ENCODE results near the gene KIF19.

KIF19 gene

GRCh38 chr17:74289688-74290087 is 36.3 kb upstream of the KIF19 start:
- H3K27ac ChIP-seq (ENCODE audit: low read depth, low read length), result no peak overlapping the region
- no peaks in the 10 kb centered on the region for H3K79me2 ChIP-seq (ENCODE audit: control insufficient read depth, insufficient read depth, low read length, unreplicated experiment)
- no peak overlapping the region for H2AFZ ChIP-seq (ENCODE audit: low read length, unreplicated experiment)
- H3K27me3 ChIP-seq (ENCODE audit: insufficient read depth, low read length), result peaks cover 7% of the 10 kb centered on the region
- H3K4me3 ChIP-seq (ENCODE audit: low read depth, low read length), result no peak overlapping the region
- H3K4me1 ChIP-seq (ENCODE audit: control insufficient read depth, insufficient read depth, low read length, unreplicated experiment), result no peaks in the 10 kb centered on the region
- no peaks in the 10 kb centered on the region for H3K36me3 ChIP-seq (ENCODE audit: insufficient read depth, low read length)

- Histone ChIP-seq H3K4me1 (ENCODE audit: control insufficient read depth, insufficient read depth, low read length, unreplicated experiment) (no peaks in the 10 kb centered on the region), H2AFZ (ENCODE audit: low read length, unreplicated experiment) (no peak overlapping the region), H3K36me3 (ENCODE audit: insufficient read depth, low read length) (no peaks in the 10 kb centered on the region), H3K4me3 (ENCODE audit: low read depth, low read length) (no peak overlapping the region), H3K79me2 (ENCODE audit: control insufficient read depth, insufficient read depth, low read length, unreplicated experiment) (no peaks in the 10 kb centered on the region), H3K27me3 (ENCODE audit: insufficient read depth, low read length) (0 out of 2 replicates have a peak, but pooled peaks cover under 1% of the 10 kb centered on the region), H3K27ac (ENCODE audit: low read depth, low read length) (no peak overlapping the region)
These were observed 35.7 kb upstream of the KIF19 start for GRCh38 chr17:74290340-74290739.

GRCh38 chr17:74292495-74292894 is 33.5 kb upstream of the KIF19 start:
- H3K27ac ChIP-seq (ENCODE audit: low read depth, low read length), result no peak overlapping the region
- no peaks in the 10 kb centered on the region for H3K27me3 ChIP-seq (ENCODE audit: insufficient read depth, low read length)
- no peak overlapping the region for H3K4me3 ChIP-seq (ENCODE audit: low read depth, low read length)
- peaks cover under 1% of the 10 kb centered on the region for H3K4me1 ChIP-seq (ENCODE audit: control insufficient read depth, insufficient read depth, low read length, unreplicated experiment)
- no peaks in the 10 kb centered on the region for H3K79me2 ChIP-seq (ENCODE audit: control insufficient read depth, insufficient read depth, low read length, unreplicated experiment)
- H3K36me3 ChIP-seq (ENCODE audit: insufficient read depth, low read length), result no peaks in the 10 kb centered on the region
- H2AFZ ChIP-seq (ENCODE audit: low read length, unreplicated experiment), result no peak overlapping the region

GRCh38 chr17:74295625-74296547 is 30.1 kb upstream of the KIF19 start:
- H3K4me1 ChIP-seq (ENCODE audit: control insufficient read depth, insufficient read depth, low read length, unreplicated experiment), result peaks cover 5% of the 10 kb centered on the region
- H3K36me3 ChIP-seq (ENCODE audit: insufficient read depth, low read length), result no peaks in the 10 kb centered on the region
- H2AFZ ChIP-seq (ENCODE audit: low read length, unreplicated experiment), result no peak overlapping the region
- H3K27me3 ChIP-seq (ENCODE audit: insufficient read depth, low read length), result no peaks in the 10 kb centered on the region
- no peaks in the 10 kb centered on the region for H3K79me2 ChIP-seq (ENCODE audit: control insufficient read depth, insufficient read depth, low read length, unreplicated experiment)
- no peak overlapping the region for H3K4me3 ChIP-seq (ENCODE audit: low read depth, low read length)
- H3K27ac ChIP-seq (ENCODE audit: low read depth, low read length), result no peak overlapping the region

GRCh38 chr17:74296548-74296936 is 29.5 kb upstream of the KIF19 start:
- Histone ChIP-seq H3K27ac (ENCODE audit: low read depth, low read length) (no peak overlapping the region), H3K79me2 (ENCODE audit: control insufficient read depth, insufficient read depth, low read length, unreplicated experiment) (no peaks in the 10 kb centered on the region), H3K27me3 (ENCODE audit: insufficient read depth, low read length) (no peaks in the 10 kb centered on the region), H2AFZ (ENCODE audit: low read length, unreplicated experiment) (no peak overlapping the region), H3K4me3 (ENCODE audit: low read depth, low read length) (no peak overlapping the region), H3K36me3 (ENCODE audit: insufficient read depth, low read length) (no peaks in the 10 kb centered on the region), H3K4me1 (ENCODE audit: control insufficient read depth, insufficient read depth, low read length, unreplicated experiment) (peaks cover 5% of the 10 kb centered on the region)

GRCh38 chr17:74297941-74298340 is 28.1 kb upstream of the KIF19 start:
- no peak overlapping the region for H2AFZ ChIP-seq (ENCODE audit: low read length, unreplicated experiment)

GRCh38 chr17:74298778-74299177 is 27.2 kb upstream of the KIF19 start:
- no peaks in the 10 kb centered on the region for H3K36me3 ChIP-seq (ENCODE audit: insufficient read depth, low read length)
- H3K79me2 ChIP-seq (ENCODE audit: control insufficient read depth, insufficient read depth, low read length, unreplicated experiment), result no peaks in the 10 kb centered on the region
- no peak overlapping the region for H3K4me3 ChIP-seq (ENCODE audit: low read depth, low read length)
- H3K27ac ChIP-seq (ENCODE audit: low read depth, low read length), result no peak overlapping the region
- no peaks in the 10 kb centered on the region for H3K27me3 ChIP-seq (ENCODE audit: insufficient read depth, low read length)
- no peak overlapping the region for H2AFZ ChIP-seq (ENCODE audit: low read length, unreplicated experiment)
- H3K4me1 ChIP-seq (ENCODE audit: control insufficient read depth, insufficient read depth, low read length, unreplicated experiment), result peaks cover 5% of the 10 kb centered on the region

More at GRCh38 chr17:74297941-74298340, 28.1 kb upstream of the KIF19 start:
- no peak overlapping the region for H3K4me3 ChIP-seq (ENCODE audit: low read depth, low read length)
- H3K4me1 ChIP-seq (ENCODE audit: control insufficient read depth, insufficient read depth, low read length, unreplicated experiment), result peaks cover 5% of the 10 kb centered on the region
- H3K27ac ChIP-seq (ENCODE audit: low read depth, low read length), result no peak overlapping the region
- H3K27me3 ChIP-seq (ENCODE audit: insufficient read depth, low read length), result no peaks in the 10 kb centered on the region
- H3K36me3 ChIP-seq (ENCODE audit: insufficient read depth, low read length), result no peaks in the 10 kb centered on the region
- H3K79me2 ChIP-seq (ENCODE audit: control insufficient read depth, insufficient read depth, low read length, unreplicated experiment), result no peaks in the 10 kb centered on the region

GRCh38 chr17:74299226-74300009 is 26.6 kb upstream of the KIF19 start:
- no peak overlapping the region for H2AFZ ChIP-seq (ENCODE audit: low read length, unreplicated experiment)
- H3K79me2 ChIP-seq (ENCODE audit: control insufficient read depth, insufficient read depth, low read length, unreplicated experiment), result no peaks in the 10 kb centered on the region
- no peaks in the 10 kb centered on the region for H3K27me3 ChIP-seq (ENCODE audit: insufficient read depth, low read length)
- no peak overlapping the region for H3K27ac ChIP-seq (ENCODE audit: low read depth, low read length)
- no peak overlapping the region for H3K4me3 ChIP-seq (ENCODE audit: low read depth, low read length)
- H3K36me3 ChIP-seq (ENCODE audit: insufficient read depth, low read length), result no peaks in the 10 kb centered on the region
- H3K4me1 ChIP-seq (ENCODE audit: control insufficient read depth, insufficient read depth, low read length, unreplicated experiment), result peaks cover 5% of the 10 kb centered on the region

- no peaks in the 10 kb centered on the region for H3K4me1 ChIP-seq (ENCODE audit: control insufficient read depth, insufficient read depth, low read length, unreplicated experiment)
- no peak overlapping the region for H3K27ac ChIP-seq (ENCODE audit: low read depth, low read length)
- no peaks in the 10 kb centered on the region for H3K36me3 ChIP-seq (ENCODE audit: insufficient read depth, low read length)
- H3K79me2 ChIP-seq (ENCODE audit: control insufficient read depth, insufficient read depth, low read length, unreplicated experiment), result no peaks in the 10 kb centered on the region
- H3K27me3 ChIP-seq (ENCODE audit: insufficient read depth, low read length), result no peaks in the 10 kb centered on the region
- no peak overlapping the region for H3K4me3 ChIP-seq (ENCODE audit: low read depth, low read length)
- no peak overlapping the region for H2AFZ ChIP-seq (ENCODE audit: low read length, unreplicated experiment)
These were observed 22.7 kb upstream of the KIF19 start for GRCh38 chr17:74303305-74303704.

- H2AFZ ChIP-seq (ENCODE audit: low read length, unreplicated experiment), result no peak overlapping the region
- no peaks in the 10 kb centered on the region for H3K4me1 ChIP-seq (ENCODE audit: control insufficient read depth, insufficient read depth, low read length, unreplicated experiment)
These were observed 21.8 kb upstream of the KIF19 start for GRCh38 chr17:74304184-74304583.

More at GRCh38 chr17:74304184-74304583, 21.8 kb upstream of the KIF19 start:
- Histone ChIP-seq H3K36me3 (ENCODE audit: insufficient read depth, low read length) (no peaks in the 10 kb centered on the region), H3K79me2 (ENCODE audit: control insufficient read depth, insufficient read depth, low read length, unreplicated experiment) (no peaks in the 10 kb centered on the region), H3K27me3 (ENCODE audit: insufficient read depth, low read length) (peaks cover 3% of the 10 kb centered on the region; the same call in 1 of the 2 replicates), H3K4me3 (ENCODE audit: low read depth, low read length) (no peak overlapping the region), H3K27ac (ENCODE audit: low read depth, low read length) (no peak overlapping the region)
